Colonic mucosa (tissue), 4 donors: ENCODE data around the gene FGG. TPM values are rescaled to one million over a fixed set of nuclear protein-coding genes. Genes with fewer than 3 reads are reported as not detected.

ENCODE experiments used
- DNase-seq: peaks from one replicate; pipeline ENCODE4 v3.0.0-alpha.2; 2020
- H3K27ac ChIP-seq: fragments of 200-600 bp; one replicate; pipeline ENCODE4 v1.8.0; 2021
- H3K27me3 ChIP-seq: fragments of 200-600 bp; one replicate; pipeline ENCODE4 v1.8.0; 2021
- H3K36me3 ChIP-seq: fragments of 200-600 bp; one replicate; pipeline ENCODE4 v1.8.0; 2021
- H3K4me1 ChIP-seq: fragments of 200-600 bp; one replicate; pipeline ENCODE4 v1.8.0; 2021; ENCODE audit warnings: mild to moderate bottlenecking
- H3K4me3 ChIP-seq: fragments of 200-600 bp; one replicate; pipeline ENCODE4 v1.8.0; 2021
- H3K9ac ChIP-seq, 2 donors: one replicate each; pipeline ENCODE4 v1.7.0; 2013; ENCODE audit warnings: control low read depth in 2 of 2, low read depth in 2 of 2, low read length in 2 of 2
- H3K9me3 ChIP-seq: fragments of 200-600 bp; one replicate; pipeline ENCODE4 v1.8.0; 2021
- intact Hi-C: fragments of 100-400 bp; cut with DNase I; formaldehyde crosslinking; loops from one replicate; pipeline ENCODE4 v1.14.1; 2022
- total RNA-seq, 2 donors: library from RNA; stranded (reverse); fragmentation: NEBNext Ultra II Directional in 1 of 2; extraction: Animal tissue kit (Norgen Biotek cat#: 25700) in 1 of 2; gene quantifications; one replicate each; pipeline ENCODE4 v1.2.1, GENCODE V29; 2021
- TF ChIP-seq, protein P1 (sequence below): fragments of 200-600 bp; IDR thresholded peaks from one replicate; pipeline ENCODE4 v1.8.0; 2022; ENCODE audit warnings: antibody characterized with exemption, mild to moderate bottlenecking
- donor health status: healthy.
- donor health status: DM: no; HTN: no; CAD: no.
- donor health status: DM: no; HTN: no; CAD: no.

Gene FGG
- total RNA-seq, 2 donors from 2014 or later = 0.29 to 6.1 TPM

DNA sequence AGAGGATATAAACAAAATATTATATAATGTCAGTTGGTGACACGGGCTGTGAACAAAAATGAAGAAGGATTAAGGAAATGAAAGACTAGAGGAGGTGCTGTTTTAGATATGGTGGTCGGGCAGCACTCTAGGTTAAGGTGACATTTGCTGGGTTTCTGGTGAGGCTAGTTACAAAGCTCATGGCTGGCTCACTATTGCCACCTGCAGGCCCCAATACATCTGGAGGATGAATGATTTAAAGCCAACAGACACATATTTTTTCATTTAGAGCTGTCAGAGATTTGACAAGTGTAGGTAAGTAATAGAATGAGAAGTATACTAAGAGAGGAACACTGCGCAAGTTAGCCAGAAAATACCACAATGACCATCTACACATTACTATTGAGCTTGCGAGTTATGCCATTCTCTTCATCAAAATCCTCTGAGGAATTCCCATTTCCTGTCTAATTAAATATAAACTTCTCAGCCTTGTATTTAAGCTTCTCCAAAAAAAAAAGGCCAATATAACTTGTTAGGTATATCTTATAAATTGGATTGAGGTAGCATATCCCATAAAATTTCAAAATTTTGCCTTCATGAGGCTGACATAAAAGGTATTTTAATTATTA, 6.4 kb upstream of the FGG start:
- Histone ChIP-seq H3K36me3 (no peaks in the 10 kb centered on the region), H3K27me3 (no peaks in the 10 kb centered on the region), H3K4me3 (no peak overlapping the region), H3K9me3 (no peaks in the 10 kb centered on the region), H3K4me1 (no peaks in the 10 kb centered on the region), H3K27ac (no peak overlapping the region), H3K9ac (no peak overlapping the region)
- peak; percentile 76 for DNase-seq
- TF ChIP-seq, protein P1, sequence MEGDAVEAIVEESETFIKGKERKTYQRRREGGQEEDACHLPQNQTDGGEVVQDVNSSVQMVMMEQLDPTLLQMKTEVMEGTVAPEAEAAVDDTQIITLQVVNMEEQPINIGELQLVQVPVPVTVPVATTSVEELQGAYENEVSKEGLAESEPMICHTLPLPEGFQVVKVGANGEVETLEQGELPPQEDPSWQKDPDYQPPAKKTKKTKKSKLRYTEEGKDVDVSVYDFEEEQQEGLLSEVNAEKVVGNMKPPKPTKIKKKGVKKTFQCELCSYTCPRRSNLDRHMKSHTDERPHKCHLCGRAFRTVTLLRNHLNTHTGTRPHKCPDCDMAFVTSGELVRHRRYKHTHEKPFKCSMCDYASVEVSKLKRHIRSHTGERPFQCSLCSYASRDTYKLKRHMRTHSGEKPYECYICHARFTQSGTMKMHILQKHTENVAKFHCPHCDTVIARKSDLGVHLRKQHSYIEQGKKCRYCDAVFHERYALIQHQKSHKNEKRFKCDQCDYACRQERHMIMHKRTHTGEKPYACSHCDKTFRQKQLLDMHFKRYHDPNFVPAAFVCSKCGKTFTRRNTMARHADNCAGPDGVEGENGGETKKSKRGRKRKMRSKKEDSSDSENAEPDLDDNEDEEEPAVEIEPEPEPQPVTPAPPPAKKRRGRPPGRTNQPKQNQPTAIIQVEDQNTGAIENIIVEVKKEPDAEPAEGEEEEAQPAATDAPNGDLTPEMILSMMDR = peak; percentile 64
- intact Hi-C loops = no loop called here

DNA sequence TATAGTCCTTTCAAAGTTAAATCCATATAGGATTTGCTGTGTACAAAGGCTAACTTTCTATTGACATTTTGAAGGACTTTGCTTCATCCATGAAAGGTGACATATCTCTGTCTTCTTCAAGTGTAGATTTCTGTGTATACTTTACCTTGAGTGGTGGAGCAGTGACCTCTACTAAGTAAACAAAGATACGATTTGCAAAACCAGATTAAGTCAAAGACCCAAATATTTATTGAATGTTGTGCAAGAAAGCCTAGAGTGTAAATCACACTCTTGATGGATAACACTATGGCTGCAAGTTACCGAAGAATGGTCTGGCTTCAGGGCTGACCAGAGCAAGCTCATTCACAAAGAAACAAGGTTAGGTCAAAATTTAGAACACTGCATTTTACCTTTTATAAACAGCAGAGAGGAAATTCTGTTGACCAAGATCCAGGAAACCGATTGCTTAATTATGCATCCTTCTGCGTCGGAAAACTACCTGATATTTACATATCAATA, 5.4 kb upstream of the FGG start:
- no peaks in the 10 kb centered on the region for H3K4me1 ChIP-seq
- TF ChIP-seq, protein P1 = no peak
- H3K36me3 ChIP-seq = no peaks in the 10 kb centered on the region
- H3K9me3 ChIP-seq = no peaks in the 10 kb centered on the region
- intact Hi-C loops = no loop called here
- H3K9ac ChIP-seq = no peak overlapping the region
- H3K27ac ChIP-seq = no peak overlapping the region
- H3K27me3 ChIP-seq = no peaks in the 10 kb centered on the region
- no peak overlapping the region for H3K4me3 ChIP-seq
- no peak for DNase-seq

DNA sequence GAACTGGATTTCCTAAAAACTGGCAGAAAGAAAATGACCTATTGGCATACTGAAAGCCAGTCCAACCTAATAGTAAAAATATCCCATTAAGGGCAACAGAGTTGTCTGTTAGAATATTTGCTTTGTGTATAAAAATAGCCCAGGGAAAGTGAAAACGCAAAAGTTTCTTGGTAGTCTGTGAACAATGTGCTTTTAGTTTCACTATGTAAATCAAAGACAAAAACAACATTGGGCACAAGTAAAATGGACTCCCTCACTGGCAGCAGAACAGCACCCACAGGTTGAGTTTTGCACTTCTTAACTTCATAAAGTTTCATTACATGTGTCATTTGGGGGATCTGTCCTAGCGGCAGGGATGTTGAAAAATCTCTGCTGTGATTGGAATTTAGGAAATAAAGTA, 4.3 kb upstream of the FGG start:
- H3K36me3 ChIP-seq = no peaks in the 10 kb centered on the region
- no peak overlapping the region for H3K27ac ChIP-seq
- no peaks in the 10 kb centered on the region for H3K9me3 ChIP-seq
- H3K4me1 ChIP-seq = no peaks in the 10 kb centered on the region
- H3K9ac ChIP-seq = no peak overlapping the region
- TF ChIP-seq, protein P1 = no peak
- intact Hi-C loops = no loop called here
- DNase-seq = no peak
- H3K4me3 ChIP-seq = no peak overlapping the region
- no peaks in the 10 kb centered on the region for H3K27me3 ChIP-seq

DNA sequence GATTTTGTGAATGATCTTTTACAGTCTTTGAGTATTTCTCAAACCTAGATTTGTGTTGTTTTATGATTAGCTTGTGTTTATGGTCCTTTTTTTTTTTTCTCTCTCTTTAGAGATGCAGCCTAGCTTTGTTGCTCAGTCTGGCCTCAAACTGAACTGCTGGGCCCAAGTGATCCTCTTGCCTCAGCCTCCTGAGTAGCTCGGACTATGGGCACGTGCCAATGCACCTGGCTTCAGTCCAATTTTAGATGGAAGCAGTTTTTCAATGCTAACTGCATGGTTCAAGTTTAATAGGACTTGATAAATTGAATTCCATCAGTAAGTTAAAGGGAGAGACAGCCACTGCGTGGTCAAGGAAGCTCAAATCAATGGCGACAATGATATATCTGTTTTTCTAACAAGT, 3.8 kb upstream of the FGG start:
- no peak for DNase-seq
- intact Hi-C loops = no loop called here
- H3K9ac ChIP-seq = no peak overlapping the region

DNA sequence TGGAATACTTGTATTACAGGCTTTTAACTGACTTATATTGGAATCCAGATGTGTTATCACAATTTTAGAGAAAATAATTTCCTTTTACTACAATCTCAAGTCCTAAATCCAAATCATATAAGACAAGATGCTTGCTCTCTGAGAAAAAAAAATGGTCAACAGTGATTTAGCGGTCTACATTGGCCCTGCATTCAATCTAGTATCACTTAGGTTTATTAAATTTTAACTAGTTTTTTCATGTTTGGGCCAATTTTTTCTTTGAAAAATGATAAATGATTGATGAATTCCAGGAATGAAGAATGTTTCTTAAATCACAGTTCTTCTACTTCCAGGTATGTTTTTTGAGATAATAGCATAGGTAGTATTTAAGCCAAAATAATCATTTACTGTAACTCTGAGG, 2.8 kb upstream of the FGG start:
- TF ChIP-seq, protein P1 = no peak
- H3K27ac ChIP-seq = no peak overlapping the region
- H3K27me3 ChIP-seq = no peaks in the 10 kb centered on the region
- no peak overlapping the region for H3K9ac ChIP-seq
- H3K4me1 ChIP-seq = no peaks in the 10 kb centered on the region
- no peaks in the 10 kb centered on the region for H3K36me3 ChIP-seq
- intact Hi-C loops = no loop called here
- no peaks in the 10 kb centered on the region for H3K9me3 ChIP-seq
- H3K4me3 ChIP-seq = no peak overlapping the region
- DNase-seq = no peak

More for the DNA sequence above, 3.8 kb upstream of the FGG start:
- no peaks in the 10 kb centered on the region for H3K36me3 ChIP-seq
- no peak overlapping the region for H3K27ac ChIP-seq
- H3K27me3 ChIP-seq = no peaks in the 10 kb centered on the region
- H3K9me3 ChIP-seq = no peaks in the 10 kb centered on the region
- TF ChIP-seq, protein P1 = no peak
- no peak overlapping the region for H3K4me3 ChIP-seq
- H3K4me1 ChIP-seq = no peaks in the 10 kb centered on the region
